Smooth muscle cell (in vitro differentiated cells): ENCODE results near the gene UCHL3. TPM values are rescaled to one million over a fixed set of nuclear protein-coding genes. Genes with fewer than 3 reads are reported as not detected.

Experiments used
- DNase-seq: peaks from one replicate; lab custom pipeline; 2025; ENCODE audit not compliant: unreplicated experiment; lab: John Stamatoyannopoulos, UW
- H2AFZ ChIP-seq: fragments of 200-600 bp; sonication (generic); 2 replicates; pipeline ENCODE4 v1.6.0; 2016; ENCODE audit warnings: antibody characterized with exemption, low read depth, mild to moderate bottlenecking
- H3F3A ChIP-seq: fragments of 200-600 bp; sonication (generic); 2 replicates; pipeline ENCODE4 v1.6.0; 2017; ENCODE audit warnings: antibody characterized with exemption, low read depth
- H3K27ac ChIP-seq: fragments of 200-600 bp; sonication (generic); 2 replicates; pipeline ENCODE4 v1.5.1; 2016; ENCODE audit warnings: low read depth, mild to moderate bottlenecking
- H3K27me3 ChIP-seq: fragments of 200-600 bp; sonication (generic); 2 replicates; pipeline ENCODE4 v1.6.1; 2016; ENCODE audit warnings: low read depth, mild to moderate bottlenecking
- H3K36me3 ChIP-seq: fragments of 200-600 bp; sonication (generic); 2 replicates; pipeline ENCODE4 v1.5.1; 2016; ENCODE audit warnings: low read depth
- H3K4me1 ChIP-seq: fragments of 200-600 bp; sonication (generic); 2 replicates; pipeline ENCODE4 v1.5.1; 2016; ENCODE audit warnings: low read depth
- H3K4me2 ChIP-seq: fragments of 200-600 bp; sonication (generic); 2 replicates; pipeline ENCODE4 v1.6.0; 2016; ENCODE audit warnings: mild to moderate bottlenecking
- H3K4me3 ChIP-seq: fragments of 200-600 bp; sonication (generic); 2 replicates; pipeline ENCODE4 v1.5.1; 2016; ENCODE audit warnings: mild to moderate bottlenecking
- H3K79me2 ChIP-seq: fragments of 200-600 bp; sonication (generic); 2 replicates; pipeline ENCODE4 v1.6.0; 2016; ENCODE audit warnings: low read depth, mild to moderate bottlenecking
- H3K9ac ChIP-seq: fragments of 200-600 bp; sonication (generic); 2 replicates; pipeline ENCODE4 v1.6.0; 2016; ENCODE audit warnings: low read depth
- H3K9me3 ChIP-seq: fragments of 200-600 bp; sonication (generic); replicated peaks from 2 replicates; pipeline ENCODE4 v1.5.1; 2016; ENCODE audit warnings: low read depth
- H4K20me1 ChIP-seq: fragments of 200-600 bp; sonication (generic); 2 replicates; pipeline ENCODE4 v1.6.0; 2016; ENCODE audit warnings: low read depth
- CTCF ChIP-seq: fragments of 200-600 bp; sonication (generic); IDR thresholded peaks from 2 replicates; pipeline ENCODE4 v1.5.1; 2017; ENCODE audit warnings: borderline replicate concordance, mild to moderate bottlenecking, antibody characterized with exemption; ENCODE audit not compliant: insufficient read depth, poor library complexity, severe bottlenecking
- WGBS: methylation state at CpG from one replicate; pipeline ENCODE4 v1.1.7; 2016; ENCODE audit warnings: low lambda C conversion rate; 5-methylcytosine and 5-hydroxymethylcytosine counted together
- polyA plus RNA-seq: library from polyadenylated mRNA; unstranded; fragments of >200 nt; fragmentation: Nextera tagmentation; extraction: Ambion mirVana; gene quantifications from 2 replicates; pipeline ENCODE4 v1.2.1, GENCODE V29; 2016
- total RNA-seq: library from RNA; depleted of rRNA; stranded (reverse); fragments of >200 nt; gene quantifications from 2 replicates; pipeline ENCODE4 v1.2.3, GENCODE V29; 2014

The UCHL3 gene
- 45.6 and 50.9 TPM in 2 replicates for total RNA-seq
- 47.3 and 76.7 TPM in 2 replicates for polyA plus RNA-seq

- peak within 1 kb of the TSS; percentile 92 for H3K27ac ChIP-seq
- peaks cover 8% of the 10 kb centered on the region for H3K4me1 ChIP-seq
- no peaks in the 10 kb centered on the region for H3K9me3 ChIP-seq
- peak; percentile 93 for DNase-seq
- WGBS: under 1% methylated on average over 74 of the region's 74 CpGs
- peak within 1 kb of the TSS; percentile 96 for H3K9ac ChIP-seq
- peak; percentile 78 for TF ChIP-seq CTCF
- H4K20me1 ChIP-seq: no peaks in the 10 kb centered on the region
- peaks cover 32% of the 10 kb centered on the region for H3K79me2 ChIP-seq
- H3F3A ChIP-seq: peaks cover 4% of the 10 kb centered on the region
- H3K36me3 ChIP-seq: no peaks in the 10 kb centered on the region
- H2AFZ ChIP-seq: peak within 1 kb of the TSS; percentile 85
- H3K27me3 ChIP-seq: no peaks in the 10 kb centered on the region
- peak within 1 kb of the TSS; percentile 94 for H3K4me2 ChIP-seq
- H3K4me3 ChIP-seq: peak within 1 kb of the TSS; percentile 80
These were observed at the start of gene UCHL3 for GRCh38 chr13:75549262-75550158. TSS of gene UCHL3 (plus strand) at chr13:75549791. CDS start at chr13:75549821, 30 bp downstream.

- H3K4me2 ChIP-seq: no peak overlapping the region
These were observed 44.3 kb upstream of the UCHL3 start for GRCh38 chr13:75505327-75505726.

GRCh38 chr13:75506018-75506417, 43.6 kb upstream of the UCHL3 start:
- Histone ChIP-seq H3K9me3 (no peaks in the 10 kb centered on the region), H3K27me3 (no peaks in the 10 kb centered on the region), H3K27ac (no peak overlapping the region), H3F3A (no peaks in the 10 kb centered on the region), H2AFZ (no peak overlapping the region), H3K4me2 (no peak overlapping the region), H3K4me1 (no peaks in the 10 kb centered on the region), H3K79me2 (no peaks in the 10 kb centered on the region), H3K9ac (no peak overlapping the region), H4K20me1 (no peaks in the 10 kb centered on the region), H3K4me3 (no peak overlapping the region), H3K36me3 (no peaks in the 10 kb centered on the region)
- no peak for TF ChIP-seq CTCF
- DNase-seq: no peak
- 94% methylated on average over 1 of the region's 1 CpG for WGBS

More at GRCh38 chr13:75505327-75505726, 44.3 kb upstream of the UCHL3 start:
- H3F3A ChIP-seq: no peaks in the 10 kb centered on the region
- no peaks in the 10 kb centered on the region for H3K27me3 ChIP-seq
- 88% methylated on average over 3 of the region's 3 CpGs for WGBS
- H3K4me3 ChIP-seq: no peak overlapping the region
- H3K9me3 ChIP-seq: no peaks in the 10 kb centered on the region
- H3K27ac ChIP-seq: no peak overlapping the region
- no peaks in the 10 kb centered on the region for H4K20me1 ChIP-seq
- no peak overlapping the region for H3K9ac ChIP-seq
- no peak for TF ChIP-seq CTCF
- H3K4me1 ChIP-seq: no peaks in the 10 kb centered on the region
- H2AFZ ChIP-seq: no peak overlapping the region
- H3K79me2 ChIP-seq: no peaks in the 10 kb centered on the region
- H3K36me3 ChIP-seq: no peaks in the 10 kb centered on the region
- no peak for DNase-seq
